ENCODE data around the gene TRAPPC13.

GRCh38 chr5:65674749-65675148, 49.9 kb downstream of the TRAPPC13 start:
- TF ChIP-seq CTCF (conservative IDR thresholded peaks at IDR 0.05; ENCODE audit: low read depth in 2 of 2) (no peak), POLR2AphosphoS5 (IDR thresholded peaks at IDR 0.05; ENCODE audit: low read depth) (no peak), NANOG (IDR thresholded peaks at IDR 0.05; ENCODE audit: borderline replicate concordance) (no peak), REST (IDR thresholded peaks at IDR 0.05; ENCODE audit: unreplicated experiment) (no peak), EZH2 (IDR thresholded peaks at IDR 0.05; ENCODE audit: low read depth, unreplicated experiment) (no peak), ETS1 (IDR thresholded peaks at IDR 0.05) (no peak), JUNB (IDR thresholded peaks at IDR 0.05; ENCODE audit: unreplicated experiment) (no peak), CREB1 (CRISPR knock-in tag; IDR thresholded peaks at IDR 0.05; ENCODE audit: low read depth) (no peak), EZH2phosphoT487 (IDR thresholded peaks at IDR 0.05; ENCODE audit: unreplicated experiment) (no peak), STAT1 (IDR thresholded peaks at IDR 0.05; ENCODE audit: unreplicated experiment) (no peak), ZNF114 (CRISPR knock-in tag; IDR thresholded peaks at IDR 0.05) (no peak), ZNF331 (CRISPR knock-in tag; IDR thresholded peaks at IDR 0.05; ENCODE audit: low read depth) (no peak)

All from GM23338 (cell line).